ENCODE measurements around the gene SPRR3.
"Not testable (repeated sequence)": the region's sequence is repeated elsewhere in the genome, so short reads cannot be mapped to it uniquely, and the experiment has no call there.

The SPRR3 gene

GRCh38 chr1:152983743-152984142 lies 17.8 kb upstream of the SPRR3 start, which contains the start of gene SPRR1A:
SPRR1A (plus strand) TSS chr1:152984081; CDS start chr1:152985231, 1,150 bp downstream.
- no peak for DNase-seq

DNA sequence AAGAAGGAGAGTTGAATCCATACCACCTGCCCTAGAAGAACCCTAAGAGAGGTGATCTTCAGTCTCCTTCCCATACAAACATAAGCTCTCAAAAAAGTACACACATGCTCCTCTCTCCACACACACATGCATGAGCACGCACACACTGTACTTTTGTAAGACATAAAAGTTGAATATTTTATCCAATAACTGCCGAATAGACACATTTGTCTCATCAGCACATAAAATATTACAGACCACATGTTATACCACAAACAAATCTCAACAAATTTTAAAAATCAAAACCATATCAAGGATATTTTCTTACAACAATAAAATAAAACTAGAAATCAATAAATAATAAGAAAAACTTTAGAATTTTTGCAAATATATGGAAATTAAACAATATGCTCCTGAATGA lies 15.0 kb upstream of the SPRR3 start:
- no peak for DNase-seq

GRCh38 chr1:152993186-152993585 lies 8.4 kb upstream of the SPRR3 start:
- DNase-seq = no peak

DNA sequence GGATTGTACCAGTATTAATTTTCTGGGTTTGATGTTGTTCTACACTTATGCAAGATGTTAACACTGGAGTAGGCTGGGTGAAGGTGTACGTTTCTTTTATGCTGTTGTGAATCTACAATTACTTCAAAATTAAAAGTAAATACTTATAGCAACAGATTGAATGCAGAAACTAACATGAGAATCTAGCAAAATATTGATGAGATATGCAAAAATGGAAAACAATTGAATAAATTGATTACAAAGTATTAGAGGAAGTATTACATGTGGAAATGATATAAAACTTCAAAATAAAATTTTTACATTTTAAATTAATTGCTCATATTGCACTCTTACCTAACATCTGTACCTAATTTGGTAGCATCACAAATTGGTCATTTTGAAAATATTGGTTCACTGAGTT lies 5.7 kb upstream of the SPRR3 start:
- no peak for DNase-seq

DNA sequence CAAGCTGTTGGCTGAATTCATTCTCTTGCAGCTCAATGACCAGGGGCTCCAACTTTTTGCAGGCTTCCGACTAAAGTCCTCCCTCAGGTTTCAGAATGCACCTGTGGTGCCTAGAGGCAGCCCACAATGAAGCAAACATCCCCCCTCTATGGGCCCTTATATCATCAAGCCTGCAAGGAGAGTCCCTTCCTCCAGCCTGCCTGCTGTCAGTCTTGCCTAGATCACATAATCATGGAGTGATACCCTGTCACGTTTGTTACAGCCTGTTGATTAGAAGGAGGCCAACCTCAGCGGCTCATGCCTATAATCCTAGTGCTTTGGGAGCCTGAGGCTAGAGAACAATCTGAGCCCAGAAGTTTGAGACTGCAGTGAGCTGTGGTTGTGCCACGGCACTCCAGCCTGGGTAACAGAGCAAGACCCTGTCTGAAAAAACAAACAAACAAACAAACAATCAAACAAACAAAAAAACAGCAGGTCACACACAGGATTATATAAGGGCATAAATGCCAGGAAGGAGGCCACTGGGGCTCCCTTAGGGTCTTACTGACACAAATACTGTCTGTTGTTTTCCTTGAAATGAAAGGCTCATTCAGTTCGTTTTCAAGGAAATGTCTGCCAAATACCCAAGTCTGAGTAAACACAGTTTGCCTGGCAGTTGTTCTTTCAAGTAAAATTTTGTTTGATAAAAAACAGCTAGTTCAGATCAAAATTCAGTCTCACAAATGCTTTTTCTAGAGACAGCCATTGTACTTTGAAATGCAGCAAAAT lies 4.7 kb upstream of the SPRR3 start:
- no peak for DNase-seq

DNA sequence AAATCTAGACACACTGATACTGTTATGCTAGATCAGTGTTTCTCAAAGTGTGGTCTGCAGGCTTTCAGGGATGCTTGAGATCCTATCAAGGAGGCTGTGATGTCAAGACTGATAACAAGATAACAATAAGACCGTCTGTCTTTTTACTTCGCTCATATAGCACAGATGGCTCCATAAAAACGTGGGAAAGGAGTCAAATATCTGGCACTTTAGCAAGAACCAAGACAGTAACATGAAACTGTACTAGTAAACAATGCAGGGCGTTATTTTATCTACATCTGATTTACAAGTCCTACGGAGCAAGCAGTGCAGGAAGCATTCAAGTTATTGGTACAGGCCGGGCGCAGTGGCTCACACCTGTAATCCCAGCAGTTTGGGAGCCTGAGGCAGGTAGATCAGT lies 3.6 kb upstream of the SPRR3 start:
- DNase-seq = no peak

DNA sequence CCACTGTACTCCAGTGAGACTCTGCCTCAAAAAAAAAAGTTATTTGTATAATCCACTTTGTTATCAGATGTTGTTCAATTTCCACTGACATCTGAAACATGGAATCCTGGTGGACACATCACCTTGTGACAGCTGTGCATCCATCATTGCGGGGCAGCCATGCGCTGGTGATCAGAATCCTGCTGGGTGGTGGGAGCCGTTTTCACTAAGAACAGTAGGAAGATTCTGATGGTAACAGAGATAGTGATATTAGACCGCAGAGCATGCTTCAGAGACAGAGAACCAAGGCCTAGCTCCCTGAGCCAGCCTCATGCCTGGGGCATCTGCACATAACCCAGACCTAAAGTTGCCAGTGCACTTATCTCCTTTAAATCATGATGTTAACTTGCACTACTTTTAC lies 3.1 kb upstream of the SPRR3 start:
- no peak for DNase-seq

GRCh38 chr1:152999818-153000217 lies 1.7 kb upstream of the SPRR3 start:
- DNase-seq = no peak

DNA sequence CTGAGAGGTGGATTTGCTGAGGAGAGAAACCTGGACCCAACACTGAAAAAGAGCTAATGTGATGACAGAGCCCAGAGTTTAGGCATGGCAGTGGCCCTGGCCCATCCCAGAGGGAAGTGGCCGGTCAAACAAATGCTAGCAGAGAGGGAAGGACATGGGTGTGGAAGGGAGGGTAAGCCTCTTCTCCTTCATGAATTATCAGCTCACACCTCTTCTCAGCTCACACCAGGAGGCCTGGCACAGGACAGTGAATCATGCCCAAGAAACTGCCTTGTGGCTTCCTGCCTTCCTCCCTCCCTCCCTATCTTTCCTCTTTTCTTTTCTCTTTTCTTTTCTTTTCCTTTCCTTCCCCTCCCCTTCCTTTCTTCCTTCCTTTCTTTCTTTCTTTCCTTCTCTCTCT lies 1.3 kb upstream of the SPRR3 start:
- DNase-seq = no peak

GRCh38 chr1:153011235-153011758 lies 9.7 kb downstream of the SPRR3 start:
- DNase-seq = not testable (repeated sequence)

- DNase-seq = not testable (repeated sequence)
Observed at GRCh38 chr1:153021829-153022228, 20.3 kb downstream of the SPRR3 start.

- not testable (repeated sequence) for DNase-seq
Observed at GRCh38 chr1:153022340-153022739, 20.8 kb downstream of the SPRR3 start.

DNA sequence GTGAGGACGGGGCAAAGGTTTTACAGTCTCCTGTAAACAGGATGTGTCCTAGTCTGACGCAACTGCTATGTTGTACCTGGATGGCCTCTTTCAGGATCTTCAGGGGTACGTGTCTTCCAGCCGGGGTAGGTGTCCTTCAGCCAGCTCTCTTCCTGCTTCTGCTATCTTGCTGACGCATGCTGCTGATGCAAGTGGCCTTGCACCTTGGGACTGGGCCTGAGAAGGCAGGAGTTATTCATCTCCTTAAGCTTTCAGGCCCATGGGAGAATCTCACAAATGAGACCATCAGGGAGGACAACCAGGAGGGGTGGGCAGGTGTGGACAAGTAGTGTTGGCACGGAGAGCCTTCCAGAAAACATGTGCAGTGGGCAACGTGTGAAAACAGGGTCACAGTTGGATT lies 21.6 kb downstream of the SPRR3 start:
- no peak for DNase-seq

DNA sequence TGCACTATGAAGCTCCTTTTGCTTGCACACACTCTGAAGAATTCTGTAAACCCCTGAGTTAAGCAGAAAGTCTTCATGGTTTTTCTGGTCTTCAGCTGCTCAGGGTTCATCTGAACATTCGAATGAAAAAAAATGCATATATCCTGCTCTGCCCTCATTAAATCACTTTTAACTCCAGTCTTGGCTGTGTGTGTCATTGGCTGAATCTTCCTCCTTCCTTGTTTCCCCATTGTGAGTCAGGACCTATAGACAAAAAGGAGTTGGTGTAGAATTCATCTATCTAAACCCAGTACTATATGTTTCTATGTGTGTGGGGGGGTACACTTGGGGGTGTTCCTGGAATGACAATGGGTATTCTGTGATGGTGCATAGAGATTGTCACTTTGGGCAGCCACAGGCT lies 22.9 kb downstream of the SPRR3 start:
- no peak for DNase-seq

DNA sequence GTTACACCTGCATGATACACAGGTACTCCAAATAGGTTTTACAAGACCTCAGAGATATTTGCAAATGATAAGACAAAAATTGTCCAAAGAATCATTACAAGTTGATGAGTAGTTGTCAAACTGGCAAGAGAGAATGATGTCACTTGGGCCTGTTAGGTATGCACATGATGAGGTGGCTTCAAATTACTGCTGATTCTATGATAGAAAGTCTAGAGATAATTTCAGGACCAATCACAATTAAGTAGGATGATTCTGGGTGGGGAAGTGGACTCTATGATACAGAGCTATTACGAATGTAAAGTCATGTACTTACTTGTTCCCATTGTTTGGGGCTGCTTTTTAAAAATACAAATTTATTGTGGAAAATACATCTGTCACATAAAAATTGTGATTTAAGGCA lies 24.2 kb downstream of the SPRR3 start:
- no peak for DNase-seq

- DNase-seq = no peak
Observed at GRCh38 chr1:153028766-153029165, 27.2 kb downstream of the SPRR3 start.

GRCh38 chr1:153030895-153031294 lies 29.3 kb downstream of the SPRR3 start, which contains the start of gene SPRR1B:
SPRR1B (plus strand) TSS chr1:153031203; CDS start chr1:153032346, 1,143 bp downstream.
- DNase-seq = no peak

DNA sequence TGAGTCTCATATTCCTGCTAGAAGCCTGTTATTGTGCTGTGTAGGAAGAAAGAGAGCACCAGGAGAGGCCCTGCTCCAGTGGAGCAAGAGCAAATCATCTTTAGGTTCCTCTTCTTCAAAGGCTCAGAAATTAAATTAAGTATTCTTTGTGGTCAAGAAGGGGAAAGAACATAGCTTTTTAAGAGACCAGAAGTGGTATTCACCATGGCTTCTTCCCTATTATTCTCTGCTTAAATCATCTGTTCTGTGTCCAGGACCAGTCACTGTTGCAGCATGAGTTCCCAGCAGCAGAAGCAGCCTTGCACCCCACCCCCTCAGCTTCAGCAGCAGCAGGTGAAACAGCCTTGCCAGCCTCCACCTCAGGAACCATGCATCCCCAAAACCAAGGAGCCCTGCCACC lies 30.5 kb downstream of the SPRR3 start:
- no peak for DNase-seq

DNA sequence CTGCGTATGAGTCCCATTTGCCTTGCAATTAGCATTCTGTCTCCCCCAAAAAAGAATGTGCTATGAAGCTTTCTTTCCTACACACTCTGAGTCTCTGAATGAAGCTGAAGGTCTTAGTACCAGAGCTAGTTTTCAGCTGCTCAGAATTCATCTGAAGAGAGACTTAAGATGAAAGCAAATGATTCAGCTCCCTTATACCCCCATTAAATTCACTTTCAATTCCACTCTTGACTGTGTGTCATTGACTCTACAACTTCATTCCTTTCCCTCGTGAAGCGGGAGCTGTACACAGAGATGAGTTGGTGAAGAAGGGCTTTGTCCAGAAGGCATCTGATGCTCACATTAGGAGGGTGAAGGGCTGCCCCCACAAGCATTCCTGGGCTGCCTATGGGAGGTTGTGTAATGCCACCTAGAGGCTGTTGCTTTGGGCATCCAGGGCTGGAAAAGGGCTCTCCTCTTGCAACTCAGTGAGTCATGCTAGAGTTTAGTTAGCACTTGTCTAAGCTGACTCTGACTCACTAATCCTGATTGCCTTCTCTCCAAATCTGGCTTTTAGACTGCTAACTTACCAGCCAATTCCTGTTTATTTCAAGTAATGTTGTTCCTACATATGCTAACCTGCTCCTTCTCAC lies 31.2 kb downstream of the SPRR3 start:
- no peak for DNase-seq

DNA sequence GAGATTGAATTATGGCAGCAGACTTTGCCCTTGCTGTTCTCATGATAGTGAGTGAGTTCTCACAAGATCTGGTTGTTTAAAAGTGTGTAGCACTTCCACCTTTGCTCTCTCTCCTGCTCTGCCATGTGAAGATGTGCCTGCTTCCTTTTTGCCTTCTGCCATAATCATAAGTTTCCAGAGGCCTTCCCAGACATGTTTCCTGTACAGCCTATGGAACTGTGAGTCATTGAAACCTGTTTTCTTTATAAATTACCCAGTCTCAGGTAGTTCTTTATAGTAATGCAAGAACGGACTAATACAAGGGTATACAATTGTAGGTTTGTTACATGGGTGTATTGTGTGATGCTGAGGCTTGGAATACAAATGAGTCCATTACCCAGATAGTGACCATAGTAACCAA lies 33.7 kb downstream of the SPRR3 start:
- DNase-seq = no peak

GRCh38 chr1:153040950-153041631 lies 39.5 kb downstream of the SPRR3 start, which contains the start of gene SPRR2D:
SPRR2D (minus strand) TSS chr1:153041120; CDS start chr1:153040346, 774 bp downstream.
- no peak for DNase-seq

DNA sequence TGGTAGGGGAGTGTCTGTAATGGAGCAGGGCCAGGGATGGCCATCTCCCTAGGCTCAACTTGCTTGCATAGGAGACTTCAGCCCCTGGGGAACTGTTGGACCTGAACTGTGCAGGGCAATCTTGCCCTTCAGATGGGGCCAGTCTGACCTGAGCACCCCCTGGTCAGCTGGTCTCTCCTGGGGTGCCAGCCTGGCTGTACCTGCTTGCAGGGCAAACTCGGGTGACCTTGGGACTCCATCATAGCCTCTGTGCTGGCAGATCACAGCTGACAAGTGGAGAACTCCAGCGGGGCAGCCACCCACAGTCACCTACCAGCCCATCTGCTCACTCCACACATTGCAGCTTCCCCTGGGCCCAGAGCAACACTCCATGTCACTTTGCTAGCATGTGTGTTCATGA lies 47.7 kb downstream of the SPRR3 start:
- DNase-seq = no peak
